ENCODE results near the gene SORCS1.

Gene SORCS1

DNA sequence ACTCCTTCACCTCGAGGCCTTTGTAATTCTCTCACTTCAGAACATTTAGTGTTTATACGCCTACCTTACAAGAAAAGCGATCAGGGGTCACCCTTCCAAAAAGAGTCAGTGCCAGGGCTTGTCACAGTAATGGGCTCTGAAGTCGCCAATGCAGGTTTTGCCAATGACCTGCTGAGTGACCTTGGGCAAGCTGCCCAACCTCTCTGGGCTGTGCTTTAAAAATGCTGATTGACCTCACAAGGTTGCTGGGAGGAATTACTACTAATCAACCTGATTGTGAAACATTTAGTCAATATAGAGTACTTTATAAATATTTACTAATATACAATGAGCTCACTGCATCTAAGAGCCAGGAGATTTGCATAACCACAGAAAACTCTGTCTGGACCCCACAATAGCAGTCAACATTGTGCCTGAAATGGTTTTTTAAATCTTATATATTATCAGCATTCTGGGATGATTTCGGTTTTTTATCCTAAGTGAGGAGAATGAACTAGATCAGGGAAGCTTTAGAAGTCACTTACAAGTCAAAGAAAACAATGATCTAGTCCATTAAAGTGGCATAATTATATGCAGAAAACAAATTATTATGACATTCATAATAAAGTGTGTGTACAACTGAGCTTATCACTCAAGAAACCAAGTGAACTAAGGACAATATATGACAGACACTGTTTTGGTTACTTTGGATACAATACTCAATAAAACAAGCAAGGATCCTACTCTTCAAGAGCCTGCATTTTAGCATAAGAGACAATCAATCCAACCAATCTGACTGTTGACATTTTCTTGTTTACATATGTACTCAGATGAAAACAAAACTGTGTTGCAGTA is 290.5 kb downstream of the SORCS1 start:
- DNase-seq, result no peak

DNA sequence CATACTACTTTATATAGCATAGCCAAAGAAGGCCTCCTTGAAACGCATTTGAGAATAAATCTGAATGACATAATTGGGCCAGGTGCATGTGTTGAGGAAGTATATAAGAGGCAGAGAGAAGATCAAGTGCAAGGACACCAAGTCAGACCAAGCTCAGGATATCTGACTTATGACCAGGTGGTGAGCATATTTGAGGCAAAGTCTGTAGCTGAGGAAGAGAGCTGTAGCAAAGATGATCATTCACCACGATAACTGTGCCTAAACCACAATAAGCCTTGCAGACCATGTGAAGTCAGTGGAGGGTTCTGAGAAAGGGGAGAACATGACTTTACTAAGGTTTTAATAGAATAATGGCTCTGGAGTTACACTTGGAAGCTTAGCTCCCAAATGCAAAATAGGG is 292.3 kb downstream of the SORCS1 start:
- no peak for DNase-seq

GRCh38 chr10:106866244-106866845 is 298.2 kb downstream of the SORCS1 start:
- DNase-seq, result no peak

DNA sequence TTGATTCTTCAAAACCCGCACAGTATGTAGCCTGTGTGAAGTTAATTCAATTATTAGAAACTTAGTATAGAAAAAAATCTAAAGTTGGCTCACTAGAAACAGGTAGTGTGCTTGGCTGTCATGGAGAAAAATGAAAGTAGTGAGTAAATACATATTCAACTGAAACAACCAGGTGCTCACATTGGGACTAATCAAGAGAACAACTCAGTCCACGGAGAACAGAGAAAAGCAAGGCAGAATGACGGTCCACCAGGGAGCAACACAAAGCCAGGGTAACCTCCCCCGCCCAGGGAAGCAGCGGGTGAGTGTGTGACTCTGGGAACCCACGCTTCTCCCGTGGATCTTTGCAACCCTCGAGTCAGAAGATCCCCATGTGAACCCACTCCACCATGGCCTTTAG is 300.5 kb downstream of the SORCS1 start:
- no peak for DNase-seq

- no peak for DNase-seq
Observed at GRCh38 chr10:106863549-106863948, 301.0 kb downstream of the SORCS1 start.

GRCh38 chr10:106859892-106860652 is 304.4 kb downstream of the SORCS1 start:
- no peak for DNase-seq

GRCh38 chr10:106857728-106858127 is 306.8 kb downstream of the SORCS1 start:
- no peak for DNase-seq

- DNase-seq, result no peak
Observed at GRCh38 chr10:106857213-106857612, 307.3 kb downstream of the SORCS1 start.

- DNase-seq, result no peak
Observed at GRCh38 chr10:106836933-106837663, 327.4 kb downstream of the SORCS1 start.

GRCh38 chr10:106832846-106833245 is 331.7 kb downstream of the SORCS1 start:
- DNase-seq, result no peak

GRCh38 chr10:106830471-106830870 is 334.0 kb downstream of the SORCS1 start:
- DNase-seq, result no peak

GRCh38 chr10:106830006-106830405 is 334.5 kb downstream of the SORCS1 start:
- DNase-seq, result no peak

DNA sequence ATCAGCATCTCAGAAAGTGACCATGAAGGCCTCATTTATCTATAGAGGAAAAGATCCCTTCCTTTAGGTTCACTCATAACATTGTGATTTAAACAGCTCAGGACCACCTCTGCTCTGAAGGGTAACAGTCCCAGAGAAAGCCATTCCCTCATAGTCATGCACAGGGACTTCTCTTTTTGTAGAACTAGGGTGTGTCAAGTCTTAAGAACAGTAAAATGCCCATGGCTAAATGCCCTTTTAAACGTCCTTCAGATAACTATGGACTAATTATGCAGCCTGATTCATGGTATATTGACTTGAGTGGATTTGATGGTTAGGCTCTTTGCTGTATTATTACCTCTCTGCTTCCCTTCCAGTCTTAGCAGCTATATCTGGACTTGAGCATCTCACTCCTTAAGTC is 337.8 kb downstream of the SORCS1 start:
- no peak for DNase-seq

GRCh38 chr10:106825576-106826364 is 338.7 kb downstream of the SORCS1 start:
- DNase-seq, result no peak

GRCh38 chr10:106820579-106820978 is 343.9 kb downstream of the SORCS1 start:
- DNase-seq, result no peak

GRCh38 chr10:106819490-106819889 is 345.0 kb downstream of the SORCS1 start:
- no peak for DNase-seq

GRCh38 chr10:106816318-106817085 is 348.0 kb downstream of the SORCS1 start:
- no peak for DNase-seq

DNA sequence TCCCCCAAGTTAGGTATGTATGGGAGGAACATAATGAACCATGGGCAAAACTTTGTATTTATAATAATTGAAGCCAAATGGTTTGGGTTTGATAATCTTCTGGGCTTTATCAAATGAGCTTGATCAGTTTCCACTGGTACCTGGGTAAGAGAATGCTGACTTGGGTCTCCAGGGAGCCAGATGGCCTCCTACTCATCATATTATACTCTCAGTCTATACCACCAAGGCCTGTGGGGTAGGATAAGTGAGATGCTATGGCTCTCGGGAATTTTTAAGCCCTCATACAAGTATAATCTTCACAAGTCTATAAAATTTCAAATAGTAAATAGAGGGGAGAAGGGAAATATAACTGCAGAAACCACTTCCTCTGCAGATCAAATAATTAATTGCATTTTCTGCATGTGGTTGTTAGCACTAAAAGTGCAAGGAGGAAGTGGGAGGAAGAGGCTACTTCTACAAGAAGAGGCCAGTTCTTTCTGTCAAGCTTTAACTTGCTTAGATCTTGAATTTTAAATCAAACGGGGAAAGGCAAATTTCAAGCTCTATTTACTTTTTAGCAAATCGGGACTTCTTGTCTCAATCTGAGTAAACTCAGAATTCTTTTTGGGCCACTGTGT is 349.0 kb downstream of the SORCS1 start:
- no peak for DNase-seq

- no peak for DNase-seq
Observed at GRCh38 chr10:106804992-106805582, 359.4 kb downstream of the SORCS1 start.

GRCh38 chr10:106802949-106803348 is 361.6 kb downstream of the SORCS1 start:
- no peak for DNase-seq

DNA sequence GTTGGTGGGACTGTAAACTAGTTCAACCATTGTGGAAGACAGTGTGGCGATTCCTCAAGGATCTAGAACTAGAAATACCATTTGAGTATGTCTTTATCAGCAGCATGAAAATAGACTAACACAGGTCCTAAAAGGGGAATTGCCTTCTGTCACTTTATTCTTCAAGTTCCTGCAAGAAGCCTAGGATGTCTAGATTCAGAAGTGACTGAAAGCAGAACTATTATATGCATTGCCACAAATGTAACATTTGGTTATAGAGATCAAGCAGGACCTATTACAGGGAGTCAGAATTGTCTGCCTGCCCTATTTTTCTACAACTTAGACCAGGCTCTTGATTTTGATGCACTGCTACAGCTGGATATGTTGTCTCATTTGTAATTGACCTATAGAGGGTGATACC is 364.7 kb downstream of the SORCS1 start:
- no peak for DNase-seq
